HepG2 (cell line): ENCODE results near the gene KLF5. TPM values are rescaled to one million over a fixed set of nuclear protein-coding genes. Genes with fewer than 3 reads are reported as not detected.

ENCODE experiments used
- ATAC-seq: fragments of 200-7000 bp; cut with Tn5 transposase; 3 replicates; pipeline ENCODE4 v1.9.1; 2020; ENCODE audit warnings: mild to moderate bottlenecking, moderate library complexity
- BruUV-seq: library from RNA; stranded (reverse); fragments of 400-500 nt; replicated peaks from 2 replicates; lab custom pipeline; 2021; lab: Mats Ljungman, UMichigan
- CTCF ChIA-PET: fragments of 300-600 bp; formaldehyde crosslinking; extraction: SDS; loops from one replicate; lab custom pipeline; 2021; ENCODE audit warnings: low total read pairs, inconsistent platforms, low intra/inter-chr PET ratio; lab: Yijun Ruan, JAX
- POLR2A ChIA-PET: fragments of 350-600 bp; sonication (Branson Sonifier 250); formaldehyde crosslinking; loops from one replicate; lab custom pipeline; 2020; ENCODE audit warnings: antibody characterized with exemption, inconsistent platforms; lab: Yijun Ruan, JAX
- DNase-seq: peaks from one replicate; pipeline ENCODE4 v3.0.0-alpha.2; 2015; ENCODE audit warnings: low spot score
- FAIRE-seq: peaks from 3 replicates; lab custom pipeline; 2011; peaks lifted over from hg19 to GRCh38; lab: Jason Lieb, UNC
- H2AFZ ChIP-seq: one replicate; pipeline ENCODE4 v1.6.1; 2011; ENCODE audit warnings: low read length, inconsistent platforms
- H3K27ac ChIP-seq: fragments of 300-600 bp; 3 replicates; pipeline ENCODE4 v1.8.0; 2011; ENCODE audit warnings: mixed run types, mild to moderate bottlenecking, mixed read lengths, low read length, inconsistent platforms; ENCODE audit not compliant: insufficient read depth; ENCODE audit errors: extremely low read length
- H3K27me3 ChIP-seq, 2 experiments: fragments of 200-600 bp in 1 of 2; 2 replicates in 1 of 2; 3 replicates in 1 of 2; pipeline versions ENCODE4 v1.6.0 to v1.8.0; 2011; ENCODE audit warnings: low read length in 2 of 2, mild to moderate bottlenecking in 2 of 2, moderate library complexity in 2 of 2, inconsistent platforms in 1 of 2; ENCODE audit not compliant: insufficient read depth in 2 of 2, control insufficient read depth in 1 of 2
- H3K36me3 ChIP-seq, 2 experiments: fragments of 200-600 bp in 1 of 2; replicated peaks in 1 of 2; 2 replicates in 1 of 2; 3 replicates in 1 of 2; pipeline versions ENCODE4 v1.5.1 to v1.8.0; 2011; ENCODE audit warnings: low read length in 2 of 2, inconsistent platforms in 1 of 2; ENCODE audit not compliant: insufficient read depth in 2 of 2, control insufficient read depth in 1 of 2
- H3K4me1 ChIP-seq: 2 replicates; pipeline ENCODE4 v1.5.1; 2012; ENCODE audit warnings: low read length, inconsistent platforms; ENCODE audit not compliant: insufficient read depth
- H3K4me2 ChIP-seq: 2 replicates; pipeline ENCODE4 v1.6.0; 2011; ENCODE audit warnings: low read depth, low read length, inconsistent platforms
- H3K4me3 ChIP-seq, 3 experiments: fragments of 200-600 bp in 1 of 3; sonication (generic), shearing (Covaris generic) in 1 of 3; replicated peaks in 1 of 3; 2 replicates each; pipeline ENCODE4 v1.5.1; 2011 to 2016; ENCODE audit warnings: low read length in 3 of 3, inconsistent platforms in 2 of 3, low read depth in 2 of 3, mild to moderate bottlenecking in 2 of 3, control low read depth in 1 of 3, mixed read lengths in 1 of 3; ENCODE audit not compliant: insufficient read depth in 1 of 3
- H3K79me2 ChIP-seq: one replicate; pipeline ENCODE4 v1.6.1; 2011; ENCODE audit warnings: low read length, inconsistent platforms; ENCODE audit not compliant: insufficient read depth
- H3K9ac ChIP-seq: 2 replicates; pipeline ENCODE4 v1.6.0; 2011; ENCODE audit warnings: mild to moderate bottlenecking, low read depth, low read length, inconsistent platforms; ENCODE audit not compliant: insufficient read depth
- H3K9me3 ChIP-seq: 2 replicates; pipeline ENCODE4 v1.5.1; 2012; ENCODE audit warnings: mild to moderate bottlenecking, low read length
- H4K20me1 ChIP-seq: 2 replicates; pipeline ENCODE4 v1.6.0; 2011; ENCODE audit warnings: inconsistent platforms, mild to moderate bottlenecking, low read length, moderate library complexity; ENCODE audit not compliant: insufficient read depth
- KLF11 ChIP-seq: IDR thresholded peaks from 2 replicates; pipeline ENCODE4 v1.6.1; 2016; ENCODE audit warnings: missing compliant biosample characterization
- NR2F2 ChIP-seq: IDR thresholded peaks from 2 replicates; pipeline ENCODE4 v1.6.1; 2012; ENCODE audit warnings: low read depth, inconsistent platforms, borderline replicate concordance
- ZBTB25 ChIP-seq: IDR thresholded peaks from 2 replicates; pipeline ENCODE4 v1.6.1; 2018; ENCODE audit warnings: missing genetic modification reagents
- ZFX ChIP-seq: sonication (generic); formaldehyde crosslinking; IDR thresholded peaks from 2 replicates; pipeline ENCODE4 v1.4.0; 2020; ENCODE audit warnings: mild to moderate bottlenecking, low read depth, missing genetic modification reagents, moderate library complexity
- ZNF280B ChIP-seq: sonication (generic); formaldehyde crosslinking; IDR thresholded peaks from 2 replicates; pipeline ENCODE4 v1.5.0; 2020; ENCODE audit warnings: missing genetic modification reagents, mild to moderate bottlenecking, borderline replicate concordance
- ZNF484 ChIP-seq: sonication (generic); formaldehyde crosslinking; IDR thresholded peaks from 2 replicates; pipeline ENCODE4 v1.5.1; 2020; ENCODE audit warnings: mild to moderate bottlenecking, low read depth, missing genetic modification reagents, borderline replicate concordance
- ZNF790 ChIP-seq: sonication (generic); formaldehyde crosslinking; IDR thresholded peaks from 2 replicates; pipeline ENCODE4 v1.8.0; 2022; ENCODE audit warnings: missing genetic modification reagents, mild to moderate bottlenecking, borderline replicate concordance
- WGBS: methylation state at CpG from one replicate; pipeline ENCODE4 v1.1.6; 2017; ENCODE audit warnings: low lambda C conversion rate; 5-methylcytosine and 5-hydroxymethylcytosine counted together
- in situ Hi-C: cut with HindIII; loops from 2 replicates; pipeline ENCODE4 v1.10.0; 2017; ENCODE audit warnings: low pct_unique_long_range_greater_than_20kb; ENCODE audit not compliant: extremely low pct_ligation_motif_present
- intact Hi-C: fragments of 100-400 bp; cut with micrococcal nuclease; formaldehyde crosslinking; loops from one replicate; pipeline ENCODE4 v1.10.0; 2022; ENCODE audit not compliant: unreplicated experiment
- polyA plus RNA-seq, 8 experiments: library from polyadenylated mRNA; depleted of rRNA in 3 of 8; stranded (reverse) in 7 of 8; unstranded in 1 of 8; fragments of >200 nt; fragmentation: Illumina TruSeq in 4 of 8; extraction: Trizol in 4 of 8; gene quantifications; 2 replicates each; pipeline versions ENCODE4 v1.2.1 to v1.2.3, GENCODE V29; 2011 to 2016; ENCODE audit warnings: low read depth in 4 of 8, missing spikeins in 1 of 8, mixed read lengths in 1 of 8; ENCODE audit not compliant: insufficient read depth in 1 of 8
- total RNA-seq, 5 experiments: library from RNA; depleted of rRNA; stranded (reverse); fragments of >200 nt; fragmentation: Illumina TruSeq; extraction: Trizol; gene quantifications; 2 replicates each; pipeline ENCODE4 v1.2.3, GENCODE V29; 2016; ENCODE audit warnings: low read depth in 1 of 5

The KLF5 gene
- total and polyA plus RNA-seq, 2 of the 13 experiments (the other 11 are each of a cell fraction or from before 2014, with no cell fraction given): 1.7 to 9.2 TPM

- Histone ChIP-seq H3K9ac (no peak overlapping the region), H3K27me3 (no peaks in the 10 kb centered on the region), H3K9me3 (no peaks in the 10 kb centered on the region), H3K79me2 (peaks cover 2% of the 10 kb centered on the region), H2AFZ (no peak overlapping the region), H3K4me2 (no peak overlapping the region), H3K27ac (no peak overlapping the region), H4K20me1 (no peaks in the 10 kb centered on the region), H3K4me3 (no peak overlapping the region), H3K4me1 (peaks cover 25% of the 10 kb centered on the region), H3K36me3 (peaks cover 3 to 7% of the 10 kb centered on the region in 2 experiments; a peak in 3 of 5 replicates)
- no peak for ATAC-seq
- BruUV-seq: no TSS peak
- intact Hi-C loops: no loop called here
- WGBS: 95% methylated on average over 2 of the region's 2 CpGs
- no peak for DNase-seq
- ChIA-PET CTCF (no interaction called here), POLR2A (no interaction called here)
- no peak for TF ChIP-seq ZBTB25 (CRISPR knock-in tag)
- no peak for TF ChIP-seq ZFX
- TF ChIP-seq KLF11 (CRISPR knock-in tag): no peak
- TF ChIP-seq ZNF280B (CRISPR knock-in tag): no peak
- no peak for TF ChIP-seq ZNF790 (CRISPR knock-in tag)
- TF ChIP-seq ZNF484 (CRISPR knock-in tag): no peak
- no peak for TF ChIP-seq NR2F2
- in situ Hi-C loops: loop anchor here (25.0 kb wide), 1 partner anchor 347 kb away; no protein-coding TSS in a partner anchor
- no peak for FAIRE-seq
Measured at GRCh38 chr13:73065036-73065435, 6.2 kb downstream of the KLF5 start.
